HepG2 (cell line): ENCODE data around the gene CYSRT1. TPM values are rescaled to one million over a fixed set of nuclear protein-coding genes. Genes with fewer than 3 reads are reported as not detected.

ENCODE experiments used
- CENPBD1 ChIP-seq: sonication (generic); formaldehyde crosslinking; IDR thresholded peaks from 2 replicates; pipeline ENCODE4 v1.8.0; 2022; ENCODE audit warnings: missing genetic modification reagents, low read depth, mild to moderate bottlenecking, borderline replicate concordance
- ELF3 ChIP-seq: IDR thresholded peaks from 2 replicates; pipeline ENCODE4 v1.6.1; 2016; ENCODE audit warnings: missing genetic modification reagents, missing compliant biosample characterization
- ETS1 ChIP-seq: sonication (generic); formaldehyde crosslinking; IDR thresholded peaks from 2 replicates; pipeline ENCODE4 v1.4.0; 2020; ENCODE audit warnings: missing genetic modification reagents
- FLYWCH1 ChIP-seq: sonication (generic); formaldehyde crosslinking; IDR thresholded peaks from 2 replicates; pipeline ENCODE4 v1.8.1; 2023; ENCODE audit warnings: mild to moderate bottlenecking, missing genetic modification reagents
- FOXA1 ChIP-seq, 2 experiments: fragments of 450-650 bp in 1 of 2; sonication (generic) in 1 of 2; formaldehyde crosslinking in 1 of 2; IDR thresholded peaks; 2 replicates each; pipeline versions ENCODE4 v1.4.0 to v1.6.1; 2016 to 2020; ENCODE audit warnings: missing genetic modification reagents in 1 of 2
- GTF3A ChIP-seq: sonication (generic); formaldehyde crosslinking; conservative IDR thresholded peaks from 2 replicates; pipeline ENCODE4 v1.4.0; 2020; ENCODE audit warnings: mild to moderate bottlenecking, missing genetic modification reagents
- IKZF1 ChIP-seq: fragments of 450-650 bp; IDR thresholded peaks from 2 replicates; pipeline ENCODE4 v1.7.1; 2016
- KAT2B ChIP-seq: fragments of 150-350 bp; IDR thresholded peaks from 2 replicates; pipeline ENCODE4 v1.6.1; 2014; ENCODE audit warnings: low read depth, low read length, borderline replicate concordance
- PITX1 ChIP-seq: sonication (generic); formaldehyde crosslinking; IDR thresholded peaks from 2 replicates; pipeline ENCODE4 v1.5.1; 2020; ENCODE audit warnings: mild to moderate bottlenecking, missing genetic modification reagents
- REXO4 ChIP-seq: sonication (generic); formaldehyde crosslinking; IDR thresholded peaks from 2 replicates; pipeline ENCODE4 v1.8.0; 2022; ENCODE audit warnings: missing genetic modification reagents, mild to moderate bottlenecking, borderline replicate concordance
- SIN3A ChIP-seq: IDR thresholded peaks from 2 replicates; pipeline ENCODE4 v1.6.1; 2011; ENCODE audit warnings: low read depth, mild to moderate bottlenecking, control low read depth, low read length, borderline replicate concordance
- TSC22D2 ChIP-seq: sonication (generic); formaldehyde crosslinking; IDR thresholded peaks from 2 replicates; pipeline ENCODE4 v1.5.1; 2020; ENCODE audit warnings: missing genetic modification reagents, mild to moderate bottlenecking, borderline replicate concordance
- ZBTB38 ChIP-seq: sonication (generic); formaldehyde crosslinking; IDR thresholded peaks from 2 replicates; pipeline ENCODE4 v1.5.1; 2020; ENCODE audit warnings: mild to moderate bottlenecking, missing genetic modification reagents
- ZBTB7B ChIP-seq: sonication (generic); formaldehyde crosslinking; IDR thresholded peaks from 2 replicates; pipeline ENCODE4 v1.4.0; 2020; ENCODE audit warnings: missing genetic modification reagents
- ZNF12 ChIP-seq: sonication (generic); formaldehyde crosslinking; IDR thresholded peaks from 2 replicates; pipeline ENCODE4 v1.5.0; 2020; ENCODE audit warnings: missing genetic modification reagents
- ZNF260 ChIP-seq: sonication (generic); formaldehyde crosslinking; IDR thresholded peaks from 2 replicates; pipeline ENCODE4 v1.4.0; 2020; ENCODE audit warnings: missing genetic modification reagents, low read depth, mild to moderate bottlenecking, borderline replicate concordance
- ZNF280D ChIP-seq: sonication (generic); formaldehyde crosslinking; IDR thresholded peaks from 2 replicates; pipeline ENCODE4 v1.5.1; 2020; ENCODE audit warnings: mild to moderate bottlenecking, missing genetic modification reagents
- ZNF605 ChIP-seq: sonication (generic); formaldehyde crosslinking; IDR thresholded peaks from 2 replicates; pipeline ENCODE4 v1.8.0; 2022; ENCODE audit warnings: mild to moderate bottlenecking, missing genetic modification reagents
- polyA plus RNA-seq, 8 experiments: library from polyadenylated mRNA; depleted of rRNA in 3 of 8; stranded (reverse) in 7 of 8; unstranded in 1 of 8; fragments of >200 nt; fragmentation: Illumina TruSeq in 4 of 8; extraction: Trizol in 4 of 8; gene quantifications; 2 replicates each; pipeline versions ENCODE4 v1.2.1 to v1.2.3, GENCODE V29; 2011 to 2016; ENCODE audit warnings: low read depth in 4 of 8, missing spikeins in 1 of 8, mixed read lengths in 1 of 8; ENCODE audit not compliant: insufficient read depth in 1 of 8
- total RNA-seq, 5 experiments: library from RNA; depleted of rRNA; stranded (reverse); fragments of >200 nt; fragmentation: Illumina TruSeq; extraction: Trizol; gene quantifications; 2 replicates each; pipeline ENCODE4 v1.2.3, GENCODE V29; 2016; ENCODE audit warnings: low read depth in 1 of 5

The CYSRT1 gene
- total and polyA plus RNA-seq, 2 of the 13 experiments (the other 11 are each of a cell fraction or from before 2014, with no cell fraction given) = 1.5 to 2.1 TPM

- TF ChIP-seq ZNF12 (CRISPR knock-in tag) (0 out of 2 replicates have a peak, but pooled peaks have one; percentile 10), ELF3 (CRISPR knock-in tag) (peak; percentile 99), FOXA1 (IDR thresholded peaks at IDR 0.05) (no peak), FOXA1 (CRISPR knock-in tag; IDR thresholded peaks at IDR 0.05) (peak; percentile 33; the same call in 1 of the 2 replicates), ETS1 (CRISPR knock-in tag) (no peak), IKZF1 (no peak), REXO4 (0 out of 2 replicates have a peak, but pooled peaks have one; percentile 65), ZBTB38 (CRISPR knock-in tag) (peak; percentile 86; the same call in 1 of the 2 replicates), ZNF280D (CRISPR knock-in tag) (peak; percentile 76), SIN3A (peak; percentile 78; the same call in 1 of the 2 replicates), GTF3A (CRISPR knock-in tag) (no peak), TSC22D2 (CRISPR knock-in tag) (no peak), ZBTB7B (peak; percentile 93), KAT2B (no peak), PITX1 (CRISPR knock-in tag) (peak; percentile 72), ZNF605 (CRISPR knock-in tag) (peak; percentile 61; the same call in 1 of the 2 replicates), CENPBD1 (no peak; the same call in 1 of the 2 replicates), ZNF260 (no peak), FLYWCH1 (CRISPR knock-in tag) (no peak)
Observed at GRCh38 chr9:137200311-137201204, 24.4 kb upstream of the CYSRT1 start, which contains the start of gene TPRN (continued).
